Measurements from ENCODE around the gene RAP1GAP2. TPM values are rescaled to one million over a fixed set of nuclear protein-coding genes. Genes with fewer than 3 reads are reported as not detected.

Gene RAP1GAP2
- total RNA-seq, 1 donor from 2014 or later, result 30.4 TPM

DNA sequence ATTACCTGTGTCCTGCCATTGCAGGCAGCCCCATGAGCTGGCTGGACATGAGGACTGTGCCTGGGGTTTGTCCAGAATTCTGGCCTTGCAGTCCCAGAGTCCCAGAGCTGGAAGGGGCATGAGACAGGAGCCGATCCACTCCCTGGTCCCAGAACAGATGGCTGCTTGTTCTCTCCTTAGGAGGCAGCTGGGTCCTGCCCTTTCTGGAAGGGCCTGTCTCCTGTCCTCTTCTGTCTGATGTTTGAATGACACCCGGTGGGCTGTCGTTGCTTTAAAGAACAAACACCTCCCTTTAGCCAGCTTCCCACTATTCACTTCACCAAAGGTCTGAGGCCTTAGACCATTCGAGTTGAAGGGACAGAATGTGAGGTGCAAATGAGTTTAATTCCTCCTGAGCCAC is 63.8 kb downstream of the RAP1GAP2 start:
- TF ChIP-seq, protein P1, sequence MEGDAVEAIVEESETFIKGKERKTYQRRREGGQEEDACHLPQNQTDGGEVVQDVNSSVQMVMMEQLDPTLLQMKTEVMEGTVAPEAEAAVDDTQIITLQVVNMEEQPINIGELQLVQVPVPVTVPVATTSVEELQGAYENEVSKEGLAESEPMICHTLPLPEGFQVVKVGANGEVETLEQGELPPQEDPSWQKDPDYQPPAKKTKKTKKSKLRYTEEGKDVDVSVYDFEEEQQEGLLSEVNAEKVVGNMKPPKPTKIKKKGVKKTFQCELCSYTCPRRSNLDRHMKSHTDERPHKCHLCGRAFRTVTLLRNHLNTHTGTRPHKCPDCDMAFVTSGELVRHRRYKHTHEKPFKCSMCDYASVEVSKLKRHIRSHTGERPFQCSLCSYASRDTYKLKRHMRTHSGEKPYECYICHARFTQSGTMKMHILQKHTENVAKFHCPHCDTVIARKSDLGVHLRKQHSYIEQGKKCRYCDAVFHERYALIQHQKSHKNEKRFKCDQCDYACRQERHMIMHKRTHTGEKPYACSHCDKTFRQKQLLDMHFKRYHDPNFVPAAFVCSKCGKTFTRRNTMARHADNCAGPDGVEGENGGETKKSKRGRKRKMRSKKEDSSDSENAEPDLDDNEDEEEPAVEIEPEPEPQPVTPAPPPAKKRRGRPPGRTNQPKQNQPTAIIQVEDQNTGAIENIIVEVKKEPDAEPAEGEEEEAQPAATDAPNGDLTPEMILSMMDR (conservative IDR thresholded peaks at IDR 0.05; ENCODE audit: low read depth, low read length), result no peak
- DNase-seq (ENCODE audit: low read depth), result no peak
- no peak overlapping the region for H3K4me3 ChIP-seq (ENCODE audit: low read depth, low read length)

- H3K4me3 ChIP-seq (ENCODE audit: low read depth, low read length), result no peak overlapping the region
- no peak for DNase-seq (ENCODE audit: low read depth)
- TF ChIP-seq, protein P1 (conservative IDR thresholded peaks at IDR 0.05; ENCODE audit: low read depth, low read length), result no peak
These were observed 64.6 kb downstream of the RAP1GAP2 start for GRCh38 chr17:2860883-2861282.

DNA sequence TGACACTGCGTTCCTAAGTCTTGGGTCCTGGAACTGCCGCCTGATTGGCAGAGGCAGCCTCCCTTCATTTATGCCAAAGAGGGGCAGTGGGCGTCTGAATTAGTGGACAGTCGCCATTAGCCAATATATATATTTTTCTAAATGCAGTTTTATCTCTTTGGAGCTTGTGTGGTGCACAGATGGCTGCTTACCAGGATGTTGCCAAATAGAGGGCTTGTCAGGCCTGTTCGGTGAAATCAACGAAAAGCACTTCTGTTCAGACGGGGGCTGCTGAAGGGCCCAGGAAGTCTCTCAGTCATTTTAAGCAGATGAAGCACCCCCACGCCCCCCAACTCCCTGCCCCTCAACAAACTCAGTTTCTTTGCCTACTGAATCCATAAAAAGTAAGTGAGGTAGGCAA is 66.0 kb downstream of the RAP1GAP2 start:
- TF ChIP-seq, protein P1 (conservative IDR thresholded peaks at IDR 0.05; ENCODE audit: low read depth, low read length), result no peak
- H3K4me3 ChIP-seq (ENCODE audit: low read depth, low read length), result no peak overlapping the region
- no peak for DNase-seq (ENCODE audit: low read depth)

GRCh38 chr17:2863204-2863603 is 67.0 kb downstream of the RAP1GAP2 start:
- DNase-seq (ENCODE audit: low read depth), result no peak
- TF ChIP-seq, protein P1 (conservative IDR thresholded peaks at IDR 0.05; ENCODE audit: low read depth, low read length), result no peak
- H3K4me3 ChIP-seq (ENCODE audit: low read depth, low read length), result no peak overlapping the region

DNA sequence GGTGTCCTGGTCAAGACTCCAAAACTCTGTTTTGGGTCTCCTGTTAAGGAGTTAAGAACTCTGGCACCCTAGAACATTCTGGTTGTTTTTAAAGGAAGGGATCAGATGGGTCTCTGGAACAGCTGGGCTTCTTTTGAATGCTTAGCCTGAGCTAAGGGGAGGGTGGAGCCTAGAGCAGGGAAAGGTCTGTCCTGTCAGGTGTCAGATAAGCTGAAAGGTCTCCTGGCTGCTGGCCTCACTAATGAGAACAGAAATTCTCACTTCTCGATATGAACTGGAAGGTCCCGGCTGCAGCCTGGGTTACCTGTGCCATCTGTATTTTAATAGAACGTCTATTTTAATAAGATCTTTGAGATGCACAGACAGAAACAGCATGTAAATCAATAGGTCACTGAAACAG is 69.0 kb downstream of the RAP1GAP2 start:
- TF ChIP-seq, protein P1 (conservative IDR thresholded peaks at IDR 0.05; ENCODE audit: low read depth, low read length), result no peak
- no peak for DNase-seq (ENCODE audit: low read depth)
- H3K4me3 ChIP-seq (ENCODE audit: low read depth, low read length), result no peak overlapping the region

- H3K4me3 ChIP-seq (ENCODE audit: low read depth, low read length), result no peak overlapping the region
- no peak for DNase-seq (ENCODE audit: low read depth)
- TF ChIP-seq, protein P1 (conservative IDR thresholded peaks at IDR 0.05; ENCODE audit: low read depth, low read length), result no peak
These were observed 71.5 kb downstream of the RAP1GAP2 start for GRCh38 chr17:2867441-2868424.
